Glutamatergic neuron (in vitro differentiated cells): ENCODE results near the gene GJA5. TPM values are rescaled to one million over a fixed set of nuclear protein-coding genes. Genes with fewer than 3 reads are reported as not detected.

Source experiments
- DNase-seq: peaks from one replicate; pipeline ENCODE4 v3.0.0; 2022
- H3K27ac Mint-ChIP-seq: one replicate; pipeline ENCODE4 v1.8.0; 2020; ENCODE audit warnings: mild to moderate bottlenecking, mixed read lengths, inconsistent platforms; ENCODE audit not compliant: unreplicated experiment
- H3K27me3 Mint-ChIP-seq: one replicate; pipeline ENCODE4 v1.8.0; 2020; ENCODE audit warnings: mild to moderate bottlenecking, moderate library complexity, mixed read lengths, inconsistent platforms; ENCODE audit not compliant: unreplicated experiment
- H3K36me3 Mint-ChIP-seq: one replicate; pipeline ENCODE4 v1.8.0; 2020; ENCODE audit warnings: mild to moderate bottlenecking, mixed read lengths, inconsistent platforms; ENCODE audit not compliant: unreplicated experiment
- H3K4me1 Mint-ChIP-seq: one replicate; pipeline ENCODE4 v1.8.0; 2020; ENCODE audit warnings: mild to moderate bottlenecking, low read depth, mixed read lengths, inconsistent platforms; ENCODE audit not compliant: unreplicated experiment
- H3K4me3 Mint-ChIP-seq: one replicate; pipeline ENCODE4 v1.8.0; 2020; ENCODE audit warnings: mild to moderate bottlenecking, mixed read lengths, inconsistent platforms; ENCODE audit not compliant: unreplicated experiment
- H3K9me3 Mint-ChIP-seq: one replicate; pipeline ENCODE4 v1.8.0; 2020; ENCODE audit warnings: mild to moderate bottlenecking, moderate library complexity, mixed read lengths, inconsistent platforms; ENCODE audit not compliant: unreplicated experiment
- CTCF ChIP-seq: fragments of 200-600 bp; sonication (generic); IDR thresholded peaks from one replicate; pipeline ENCODE4 v1.5.0; 2021; ENCODE audit not compliant: partially characterized antibody, unreplicated experiment
- total RNA-seq: library from RNA; stranded (reverse); fragmentation: NEBNext Ultra II Directional; extraction: Animal tissue kit (Norgen Biotek cat#: 25700); gene quantifications from one replicate; pipeline ENCODE4 v1.2.1, GENCODE V29; 2021; ENCODE audit not compliant: unreplicated experiment

GJA5 gene
- total RNA-seq, 1 donor from 2014 or later: not detected

DNA sequence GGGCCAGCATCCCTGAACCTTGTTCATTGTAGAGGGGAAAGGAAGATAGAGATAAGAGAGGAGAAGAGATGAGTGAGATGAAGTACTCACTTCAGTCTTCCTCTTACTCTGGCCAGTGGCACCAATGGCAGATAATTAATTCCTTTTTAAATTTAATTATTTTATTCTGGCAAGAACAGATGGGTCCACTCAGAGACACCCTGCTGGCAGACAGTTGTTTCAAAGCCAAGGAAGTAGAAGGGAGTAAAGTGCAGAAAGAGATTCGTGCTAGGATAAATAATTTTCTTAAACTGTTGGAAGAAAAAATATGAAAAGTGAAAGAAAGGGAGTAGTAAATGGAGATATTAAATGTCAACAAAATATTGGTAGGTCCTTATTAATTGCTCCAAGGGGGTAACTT lies 7.7 kb upstream of the GJA5 start:
- no peaks in the 10 kb centered on the region for H3K4me1 Mint-ChIP-seq
- DNase-seq: no peak
- TF ChIP-seq CTCF: no peak
- no peaks in the 10 kb centered on the region for H3K9me3 Mint-ChIP-seq
- H3K27ac Mint-ChIP-seq: no peak overlapping the region
- no peak overlapping the region for H3K4me3 Mint-ChIP-seq
- peaks cover 2% of the 10 kb centered on the region for H3K27me3 Mint-ChIP-seq
- no peaks in the 10 kb centered on the region for H3K36me3 Mint-ChIP-seq

DNA sequence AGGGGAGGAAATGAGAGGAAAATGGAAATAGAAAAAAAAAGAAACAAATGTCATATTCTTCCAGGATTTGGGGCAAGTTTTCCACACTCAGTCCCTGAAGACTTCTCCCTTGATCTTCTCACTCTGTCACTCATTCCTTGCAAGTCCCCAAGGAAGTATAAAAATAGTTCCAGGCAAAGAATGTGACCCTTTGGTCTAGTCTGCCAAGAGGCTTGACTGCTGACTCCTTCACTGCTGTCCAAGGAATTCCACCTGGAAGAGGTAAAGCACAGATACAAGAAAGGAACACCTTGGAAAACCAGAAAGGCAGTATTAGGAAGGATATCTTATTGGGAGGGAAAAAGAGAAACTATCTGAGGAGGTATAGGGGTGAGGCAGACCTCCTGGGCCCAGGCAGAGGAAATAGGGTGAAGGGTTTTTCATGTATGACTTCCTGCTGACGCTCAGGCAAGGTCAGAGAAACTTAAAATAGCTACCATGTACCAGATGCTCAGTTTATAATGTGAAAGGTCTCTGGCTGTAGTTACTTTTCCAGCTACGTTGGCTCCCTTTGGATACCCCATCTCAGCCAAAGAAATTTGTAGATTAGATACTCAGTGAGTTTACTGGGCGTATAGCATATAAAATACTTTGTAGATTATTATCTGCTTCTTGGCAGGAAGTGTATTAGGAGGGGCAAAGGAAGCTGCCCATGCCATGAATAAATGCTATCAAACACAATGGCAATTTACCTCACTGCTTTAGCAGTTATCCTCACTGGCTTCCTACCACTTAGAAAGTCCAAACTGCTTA lies 2.0 kb upstream of the GJA5 start:
- DNase-seq: no peak
- Mint-ChIP-seq H3K27ac (no peak overlapping the region), H3K36me3 (no peaks in the 10 kb centered on the region), H3K27me3 (peaks cover 2% of the 10 kb centered on the region), H3K4me1 (no peaks in the 10 kb centered on the region), H3K9me3 (no peaks in the 10 kb centered on the region), H3K4me3 (no peak overlapping the region)
- no peak for TF ChIP-seq CTCF

DNA sequence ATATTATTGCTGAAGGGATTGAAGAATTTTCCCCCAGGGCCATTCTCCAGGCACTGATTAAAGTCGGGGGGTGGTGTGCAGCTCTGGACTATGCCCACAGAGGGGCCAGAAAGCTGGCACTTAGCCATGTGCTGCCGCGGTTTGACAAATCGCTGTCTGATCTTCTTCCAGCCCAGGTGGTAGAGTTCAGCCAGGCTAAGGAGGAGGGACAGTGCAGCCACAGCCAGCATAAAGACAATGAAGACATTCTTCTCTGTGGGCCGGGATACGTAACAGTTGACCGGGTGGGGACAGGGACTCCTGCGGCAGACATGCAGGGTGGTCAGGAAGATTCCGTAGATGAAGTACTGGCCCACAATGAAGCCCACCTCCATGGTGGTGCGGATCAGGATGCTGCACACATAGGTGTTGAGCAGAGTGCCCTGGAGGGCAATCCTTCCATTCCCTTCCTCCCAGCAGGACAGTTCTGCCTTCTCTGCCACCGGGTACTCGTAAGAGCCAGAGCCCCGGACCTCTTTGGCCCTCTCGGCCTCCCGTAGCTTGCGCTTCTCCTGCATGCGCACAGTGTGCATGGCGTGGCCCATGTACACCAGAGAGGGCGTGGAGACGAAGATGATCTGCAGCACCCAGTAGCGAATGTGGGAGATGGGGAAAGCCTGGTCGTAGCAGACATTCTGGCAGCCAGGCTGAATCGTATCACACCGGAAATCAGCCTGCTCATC lies 1.9 kb downstream of the GJA5 start:
- Mint-ChIP-seq H3K4me3 (no peak overlapping the region), H3K36me3 (no peaks in the 10 kb centered on the region), H3K27me3 (no peaks in the 10 kb centered on the region), H3K9me3 (no peaks in the 10 kb centered on the region), H3K27ac (no peak overlapping the region), H3K4me1 (no peaks in the 10 kb centered on the region)
- no peak for TF ChIP-seq CTCF
- no peak for DNase-seq

DNA sequence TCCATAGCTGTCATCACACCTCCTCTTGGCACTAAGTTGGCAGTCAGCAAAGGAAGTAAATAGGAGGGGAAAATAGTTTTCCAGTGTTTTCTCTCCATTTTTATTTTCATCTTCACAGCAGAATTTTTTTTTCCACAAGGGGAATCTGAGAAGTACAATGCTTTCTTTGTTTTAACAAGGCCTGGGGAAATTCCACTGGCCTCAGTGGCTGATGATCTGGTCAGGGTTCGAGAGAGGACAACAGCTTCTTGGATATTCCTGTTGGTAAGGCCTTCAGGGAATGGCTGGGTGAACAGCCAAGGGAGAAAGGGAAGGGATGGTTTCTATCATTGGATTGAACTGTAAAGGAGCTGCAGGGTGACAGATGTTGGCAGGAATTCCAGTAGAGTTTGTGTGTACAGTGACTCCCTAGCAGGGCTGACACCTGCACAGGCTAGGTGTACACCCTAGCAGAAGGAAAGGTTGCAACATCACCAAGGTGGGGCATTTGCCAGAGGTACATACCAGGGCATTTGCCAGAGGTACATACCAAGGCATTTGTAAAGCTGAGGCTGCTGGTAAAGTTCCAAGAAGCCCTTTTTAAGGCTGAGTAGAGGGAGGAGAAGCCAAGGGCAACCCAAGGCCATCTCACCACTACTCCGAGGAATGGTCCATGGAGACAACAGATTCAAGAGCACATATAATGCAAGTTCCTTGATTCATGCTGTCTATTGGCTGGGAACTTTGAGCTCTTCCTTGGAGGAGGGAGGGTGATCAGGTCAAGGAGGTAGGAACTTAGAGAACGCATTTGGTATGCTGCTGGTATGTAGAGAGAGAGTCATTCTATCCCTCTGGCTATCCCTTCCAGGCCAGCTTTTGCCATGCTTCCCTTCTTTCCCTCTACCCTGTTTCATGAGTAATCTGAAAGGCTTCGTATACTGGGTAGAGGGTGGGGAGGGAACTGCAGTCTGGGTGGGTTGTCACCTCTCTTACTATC lies 3.1 kb downstream of the GJA5 start:
- Mint-ChIP-seq H3K36me3 (no peaks in the 10 kb centered on the region), H3K27me3 (no peaks in the 10 kb centered on the region), H3K27ac (no peak overlapping the region), H3K4me1 (peaks cover 2% of the 10 kb centered on the region), H3K9me3 (no peaks in the 10 kb centered on the region), H3K4me3 (no peak overlapping the region)
- TF ChIP-seq CTCF: no peak
- no peak for DNase-seq
